ENCODE results near the gene SEPTIN7. TPM values are rescaled to one million over a fixed set of nuclear protein-coding genes. Genes with fewer than 3 reads are reported as not detected.
A peak's percentile ranks its signal among the peaks of the same experiment; 100 is the strongest.
"Not testable (repeated sequence)": the region's sequence is repeated elsewhere in the genome, so short reads cannot be mapped to it uniquely, and the experiment has no call there.

SEPTIN7 gene
- total RNA-seq, result 100 to 1,000 TPM; 155 to 171 TPM

GRCh38 chr7:35800718-35801391 lies at the start of gene SEPTIN7:
TSS of gene SEPTIN7 (plus strand) at chr7:35801057. CDS start at chr7:35801210, 153 bp downstream.
- no peaks in the 10 kb centered on the region for H3K9me3 ChIP-seq
- peak; percentile 98 for DNase-seq (ENCODE audit: low spot score)
- H3K27ac ChIP-seq, result peak within 1 kb of the TSS; percentile 99 to 100
- H3K36me3 ChIP-seq, result no peaks in the 10 kb centered on the region
- H3K27me3 ChIP-seq, result no peaks in the 10 kb centered on the region
- peaks cover 0 to 37% of the 10 kb centered on the region in 2 donors for H3K4me1 ChIP-seq
- TF ChIP-seq, protein P1, sequence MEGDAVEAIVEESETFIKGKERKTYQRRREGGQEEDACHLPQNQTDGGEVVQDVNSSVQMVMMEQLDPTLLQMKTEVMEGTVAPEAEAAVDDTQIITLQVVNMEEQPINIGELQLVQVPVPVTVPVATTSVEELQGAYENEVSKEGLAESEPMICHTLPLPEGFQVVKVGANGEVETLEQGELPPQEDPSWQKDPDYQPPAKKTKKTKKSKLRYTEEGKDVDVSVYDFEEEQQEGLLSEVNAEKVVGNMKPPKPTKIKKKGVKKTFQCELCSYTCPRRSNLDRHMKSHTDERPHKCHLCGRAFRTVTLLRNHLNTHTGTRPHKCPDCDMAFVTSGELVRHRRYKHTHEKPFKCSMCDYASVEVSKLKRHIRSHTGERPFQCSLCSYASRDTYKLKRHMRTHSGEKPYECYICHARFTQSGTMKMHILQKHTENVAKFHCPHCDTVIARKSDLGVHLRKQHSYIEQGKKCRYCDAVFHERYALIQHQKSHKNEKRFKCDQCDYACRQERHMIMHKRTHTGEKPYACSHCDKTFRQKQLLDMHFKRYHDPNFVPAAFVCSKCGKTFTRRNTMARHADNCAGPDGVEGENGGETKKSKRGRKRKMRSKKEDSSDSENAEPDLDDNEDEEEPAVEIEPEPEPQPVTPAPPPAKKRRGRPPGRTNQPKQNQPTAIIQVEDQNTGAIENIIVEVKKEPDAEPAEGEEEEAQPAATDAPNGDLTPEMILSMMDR (IDR thresholded peaks at IDR 0.05), result no peak
- H3K4me3 ChIP-seq, result peak within 1 kb of the TSS; percentile 97 to 99

DNA sequence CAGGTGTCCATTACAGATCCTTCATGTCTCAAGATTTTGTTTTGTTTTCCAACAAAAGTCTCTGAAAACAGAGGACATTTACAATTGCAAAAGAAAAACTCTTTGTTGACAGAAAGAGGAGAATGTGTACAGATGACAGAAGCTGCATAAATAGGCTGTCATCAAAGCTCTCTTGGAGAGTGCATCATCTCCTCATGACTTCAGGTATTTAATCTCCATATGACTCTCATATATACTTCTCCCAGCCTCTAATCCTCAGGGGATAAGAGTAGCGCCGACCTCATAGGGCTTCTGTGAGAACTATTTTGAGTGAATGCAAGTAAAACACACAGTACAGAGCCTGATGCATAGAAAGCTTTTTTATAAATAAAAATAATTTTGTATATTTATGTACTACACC lies 48.1 kb upstream of the SEPTIN7 start:
- Histone ChIP-seq H3K4me1 (peaks cover 0 to 38% of the 10 kb centered on the region in 2 donors), H3K36me3 (no peaks in the 10 kb centered on the region), H3K4me3 (no peak overlapping the region), H3K9me3 (no peaks in the 10 kb centered on the region), H3K27me3 (no peaks in the 10 kb centered on the region), H3K27ac (no peak overlapping the region)
- TF ChIP-seq, protein P1 (IDR thresholded peaks at IDR 0.05), result no peak
- DNase-seq (ENCODE audit: low spot score), result no peak

GRCh38 chr7:35753761-35754603 lies 46.9 kb upstream of the SEPTIN7 start:
- Histone ChIP-seq H3K27me3 (no peaks in the 10 kb centered on the region), H3K4me3 (no peak overlapping the region), H3K36me3 (no peaks in the 10 kb centered on the region), H3K4me1 (peaks cover 0 to 41% of the 10 kb centered on the region in 2 donors), H3K9me3 (no peaks in the 10 kb centered on the region), H3K27ac (peak overlapping the region in 1 of 2 donors; percentile 77)
- TF ChIP-seq, protein P1 (IDR thresholded peaks at IDR 0.05), result no peak
- peak; percentile 68 for DNase-seq (ENCODE audit: low spot score)

DNA sequence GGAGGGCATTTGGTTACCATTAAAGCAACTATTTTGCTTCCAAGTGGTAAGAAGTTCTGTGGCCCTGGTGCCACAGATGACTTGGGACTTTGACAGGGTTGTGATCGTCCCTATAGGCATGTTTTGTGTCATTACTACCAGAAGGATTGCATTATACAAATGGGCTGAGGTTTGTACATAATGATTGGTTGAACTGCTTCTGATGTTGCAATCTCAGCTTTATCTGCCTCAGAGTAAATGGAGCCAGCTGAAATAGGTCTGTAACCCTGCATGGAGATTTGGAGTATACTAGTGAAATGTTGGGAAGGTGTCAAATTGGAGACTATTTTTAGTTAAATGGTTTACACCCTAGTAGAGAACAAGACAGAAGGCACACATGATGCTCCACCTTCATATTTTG lies 46.1 kb upstream of the SEPTIN7 start:
- TF ChIP-seq, protein P1 (IDR thresholded peaks at IDR 0.05), result no peak
- Histone ChIP-seq H3K4me1 (peaks cover 0 to 34% of the 10 kb centered on the region in 2 donors), H3K9me3 (no peaks in the 10 kb centered on the region)

GRCh38 chr7:35755711-35756110 lies 45.1 kb upstream of the SEPTIN7 start:
- Histone ChIP-seq H3K9me3 (no peaks in the 10 kb centered on the region), H3K36me3 (no peaks in the 10 kb centered on the region), H3K27me3 (no peaks in the 10 kb centered on the region), H3K27ac (peak overlapping the region in 1 of 2 donors; percentile 77), H3K4me1 (peaks cover 0 to 37% of the 10 kb centered on the region in 2 donors), H3K4me3 (no peak overlapping the region)
- DNase-seq (ENCODE audit: low spot score), result no peak
- TF ChIP-seq, protein P1 (IDR thresholded peaks at IDR 0.05), result no peak

More for the DNA sequence above, 46.1 kb upstream of the SEPTIN7 start:
- DNase-seq (ENCODE audit: low spot score), result no peak
- Histone ChIP-seq H3K27me3 (no peaks in the 10 kb centered on the region), H3K4me3 (no peak overlapping the region), H3K27ac (peak overlapping the region in 1 of 2 donors; percentile 77), H3K36me3 (no peaks in the 10 kb centered on the region)

- not testable (repeated sequence) for H3K27me3 ChIP-seq; H3K36me3 ChIP-seq; DNase-seq (ENCODE audit: low spot score); H3K4me3 ChIP-seq; H3K9me3 ChIP-seq; H3K27ac ChIP-seq
- H3K4me1 ChIP-seq, result peaks cover 0 to 43% of the 10 kb centered on the region in 2 donors
These were observed 44.4 kb upstream of the SEPTIN7 start for GRCh38 chr7:35756453-35756852.
